Ishikawa (cell line): Measurements from ENCODE around the gene KLF9.

Source experiments
- CEBPB ChIP-seq: IDR thresholded peaks from 2 replicates; pipeline ENCODE4 v1.6.1; 2012
- CREB1 ChIP-seq: IDR thresholded peaks from 2 replicates; pipeline ENCODE4 v1.6.1; 2012; ENCODE audit warnings: low read depth
- EGR1 ChIP-seq: IDR thresholded peaks from 2 replicates; pipeline ENCODE4 v1.6.1; 2012
- EP300 ChIP-seq: IDR thresholded peaks from 2 replicates; pipeline ENCODE4 v1.6.1; 2012; ENCODE audit warnings: borderline replicate concordance
- FOXM1 ChIP-seq: IDR thresholded peaks from 2 replicates; pipeline ENCODE4 v1.6.1; 2012; ENCODE audit warnings: low read depth, borderline replicate concordance
- NFIC ChIP-seq: IDR thresholded peaks from 2 replicates; pipeline ENCODE4 v1.6.1; 2012
- RAD21 ChIP-seq: IDR thresholded peaks from 2 replicates; pipeline ENCODE4 v1.6.1; 2012; ENCODE audit warnings: low read depth
- TAF1 ChIP-seq: IDR thresholded peaks from 2 replicates; pipeline ENCODE4 v1.6.1; 2012; ENCODE audit warnings: low read depth, mild to moderate bottlenecking
- TCF12 ChIP-seq: IDR thresholded peaks from 2 replicates; pipeline ENCODE4 v1.6.1; 2012; ENCODE audit warnings: low read depth
- TEAD4 ChIP-seq: IDR thresholded peaks from 2 replicates; pipeline ENCODE4 v1.6.1; 2012
- YY1 ChIP-seq: IDR thresholded peaks from 2 replicates; pipeline ENCODE4 v1.6.1; 2012; ENCODE audit warnings: low read depth
- ZBTB7A ChIP-seq: IDR thresholded peaks from 2 replicates; pipeline ENCODE4 v1.6.1; 2012; ENCODE audit warnings: low read depth
- TF ChIP-seq, protein P1 (sequence below): IDR thresholded peaks from 2 replicates; pipeline ENCODE4 v1.6.1; 2012
- TF ChIP-seq, protein P2 (sequence below): IDR thresholded peaks from 2 replicates; pipeline ENCODE4 v1.6.1; 2012; ENCODE audit warnings: low read depth, mild to moderate bottlenecking
- TF ChIP-seq, protein P3 (sequence below): IDR thresholded peaks from 2 replicates; pipeline ENCODE4 v1.6.1; 2012

KLF9 gene

DNA sequence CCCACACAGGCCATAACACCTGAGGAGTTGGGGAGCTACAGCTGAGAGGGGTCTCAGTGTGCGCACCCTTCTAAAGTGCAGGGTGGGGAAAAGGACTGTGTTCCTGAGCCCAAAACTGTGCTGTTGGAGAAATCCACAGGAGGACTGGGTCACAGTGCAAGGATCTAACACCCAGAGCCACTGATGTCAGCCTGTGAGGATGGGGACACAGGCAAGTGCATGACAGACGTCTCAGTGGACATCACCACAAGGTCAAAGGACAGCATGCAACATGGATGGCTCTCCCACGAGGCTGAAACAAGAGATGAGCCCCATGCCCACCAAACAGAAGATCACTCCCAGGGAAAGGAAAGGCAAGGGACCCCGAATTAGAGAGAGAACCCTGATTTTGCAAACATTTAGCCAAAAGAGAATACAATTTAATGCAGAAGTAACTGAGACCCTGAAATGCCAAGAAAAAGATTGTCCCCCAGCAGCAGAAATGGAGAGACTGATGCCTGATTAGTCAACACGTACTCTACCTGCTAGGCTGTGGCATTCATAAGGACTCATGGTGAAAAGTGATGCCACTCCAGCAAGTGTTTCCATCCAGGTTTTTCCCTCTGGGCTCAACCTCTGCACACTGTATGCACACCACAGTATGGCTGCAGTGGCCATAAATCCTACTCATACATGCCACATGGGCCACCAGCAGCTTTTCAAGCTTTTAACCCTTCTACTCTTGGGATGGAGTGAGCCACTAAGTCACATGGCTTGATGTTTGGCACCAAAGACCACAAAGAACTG, 14.2 kb downstream of the KLF9 start:
- no peak for TF ChIP-seq RAD21
- no peak for TF ChIP-seq TEAD4
- TF ChIP-seq TCF12, result no peak
- TF ChIP-seq NFIC, result no peak
- no peak for TF ChIP-seq EP300
- TF ChIP-seq EGR1, result no peak
- no peak for TF ChIP-seq CREB1
- no peak for TF ChIP-seq FOXM1
- TF ChIP-seq YY1, result no peak
- TF ChIP-seq, protein P1, sequence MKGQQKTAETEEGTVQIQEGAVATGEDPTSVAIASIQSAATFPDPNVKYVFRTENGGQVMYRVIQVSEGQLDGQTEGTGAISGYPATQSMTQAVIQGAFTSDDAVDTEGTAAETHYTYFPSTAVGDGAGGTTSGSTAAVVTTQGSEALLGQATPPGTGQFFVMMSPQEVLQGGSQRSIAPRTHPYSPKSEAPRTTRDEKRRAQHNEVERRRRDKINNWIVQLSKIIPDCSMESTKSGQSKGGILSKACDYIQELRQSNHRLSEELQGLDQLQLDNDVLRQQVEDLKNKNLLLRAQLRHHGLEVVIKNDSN, result no peak
- TF ChIP-seq ZBTB7A, result no peak
- TF ChIP-seq, protein P2, sequence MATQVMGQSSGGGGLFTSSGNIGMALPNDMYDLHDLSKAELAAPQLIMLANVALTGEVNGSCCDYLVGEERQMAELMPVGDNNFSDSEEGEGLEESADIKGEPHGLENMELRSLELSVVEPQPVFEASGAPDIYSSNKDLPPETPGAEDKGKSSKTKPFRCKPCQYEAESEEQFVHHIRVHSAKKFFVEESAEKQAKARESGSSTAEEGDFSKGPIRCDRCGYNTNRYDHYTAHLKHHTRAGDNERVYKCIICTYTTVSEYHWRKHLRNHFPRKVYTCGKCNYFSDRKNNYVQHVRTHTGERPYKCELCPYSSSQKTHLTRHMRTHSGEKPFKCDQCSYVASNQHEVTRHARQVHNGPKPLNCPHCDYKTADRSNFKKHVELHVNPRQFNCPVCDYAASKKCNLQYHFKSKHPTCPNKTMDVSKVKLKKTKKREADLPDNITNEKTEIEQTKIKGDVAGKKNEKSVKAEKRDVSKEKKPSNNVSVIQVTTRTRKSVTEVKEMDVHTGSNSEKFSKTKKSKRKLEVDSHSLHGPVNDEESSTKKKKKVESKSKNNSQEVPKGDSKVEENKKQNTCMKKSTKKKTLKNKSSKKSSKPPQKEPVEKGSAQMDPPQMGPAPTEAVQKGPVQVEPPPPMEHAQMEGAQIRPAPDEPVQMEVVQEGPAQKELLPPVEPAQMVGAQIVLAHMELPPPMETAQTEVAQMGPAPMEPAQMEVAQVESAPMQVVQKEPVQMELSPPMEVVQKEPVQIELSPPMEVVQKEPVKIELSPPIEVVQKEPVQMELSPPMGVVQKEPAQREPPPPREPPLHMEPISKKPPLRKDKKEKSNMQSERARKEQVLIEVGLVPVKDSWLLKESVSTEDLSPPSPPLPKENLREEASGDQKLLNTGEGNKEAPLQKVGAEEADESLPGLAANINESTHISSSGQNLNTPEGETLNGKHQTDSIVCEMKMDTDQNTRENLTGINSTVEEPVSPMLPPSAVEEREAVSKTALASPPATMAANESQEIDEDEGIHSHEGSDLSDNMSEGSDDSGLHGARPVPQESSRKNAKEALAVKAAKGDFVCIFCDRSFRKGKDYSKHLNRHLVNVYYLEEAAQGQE, result no peak
- no peak for TF ChIP-seq CEBPB
- TF ChIP-seq TAF1, result no peak

DNA sequence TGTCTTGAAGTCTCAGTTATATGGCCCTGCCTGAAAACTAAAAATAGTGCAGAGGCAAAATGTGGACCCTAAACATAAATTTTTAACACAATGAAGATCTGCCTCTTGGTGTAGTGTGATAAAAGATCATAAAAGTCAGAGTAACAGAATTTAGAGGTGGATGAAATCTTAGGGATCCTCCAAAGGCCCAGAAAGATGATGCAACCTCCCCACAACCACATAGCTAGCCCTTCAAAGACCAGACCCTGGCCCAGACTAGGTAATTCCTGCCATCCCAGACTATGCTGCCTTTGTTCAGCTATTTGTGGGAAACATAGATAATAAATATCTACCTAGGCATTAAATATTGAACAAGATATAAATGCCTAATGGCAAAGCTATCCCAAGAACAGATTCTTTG, 15.3 kb downstream of the KLF9 start:
- no peak for TF ChIP-seq NFIC
- no peak for TF ChIP-seq TEAD4
- TF ChIP-seq, protein P1, result no peak
- TF ChIP-seq TAF1, result no peak
- TF ChIP-seq CEBPB, result no peak
- no peak for TF ChIP-seq RAD21
- no peak for TF ChIP-seq ZBTB7A
- no peak for TF ChIP-seq FOXM1
- TF ChIP-seq TCF12, result no peak
- TF ChIP-seq YY1, result no peak
- TF ChIP-seq EGR1, result no peak
- no peak for TF ChIP-seq CREB1
- TF ChIP-seq EP300, result no peak
- TF ChIP-seq, protein P2, result no peak

DNA sequence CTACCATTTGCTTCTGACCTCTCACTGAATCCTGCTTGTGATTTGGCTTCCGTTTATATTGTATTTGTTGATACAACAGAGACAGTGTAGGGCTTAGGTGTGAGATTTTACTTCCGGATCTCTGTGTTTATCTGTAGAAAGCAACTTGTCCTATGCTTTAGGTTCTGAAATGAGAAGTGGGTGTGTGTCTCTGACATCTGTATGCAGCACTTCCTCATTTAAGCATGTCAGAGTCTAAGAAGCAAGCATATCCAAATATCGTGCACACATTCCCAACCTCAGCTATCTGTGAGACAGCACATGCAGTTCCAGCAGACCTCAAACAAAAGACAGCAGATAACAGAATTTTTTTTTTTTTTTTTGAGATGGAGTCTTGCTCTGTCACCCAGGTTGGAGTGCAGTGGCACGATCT, 16.3 kb downstream of the KLF9 start:
- TF ChIP-seq RAD21, result no peak

DNA sequence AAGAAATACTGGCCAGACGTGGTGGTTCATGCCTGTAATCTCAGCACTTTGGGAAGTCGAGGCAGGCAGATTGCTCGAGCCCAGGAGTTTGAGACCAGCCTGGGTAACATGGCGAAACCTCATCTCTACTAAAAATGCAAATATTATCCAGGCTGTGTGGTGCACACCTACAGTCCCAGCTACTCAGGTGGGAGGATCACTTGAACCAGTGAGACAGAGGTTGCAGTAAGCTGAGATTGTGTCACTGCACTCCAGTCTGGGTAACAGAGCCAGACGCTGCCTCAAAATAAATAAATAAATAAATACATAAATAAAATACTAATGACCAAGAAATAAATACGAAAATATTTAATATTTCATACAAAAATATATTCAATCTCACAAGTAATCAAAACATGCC, 18.8 kb downstream of the KLF9 start:
- no peak for TF ChIP-seq NFIC
- no peak for TF ChIP-seq TCF12
- TF ChIP-seq, protein P3, sequence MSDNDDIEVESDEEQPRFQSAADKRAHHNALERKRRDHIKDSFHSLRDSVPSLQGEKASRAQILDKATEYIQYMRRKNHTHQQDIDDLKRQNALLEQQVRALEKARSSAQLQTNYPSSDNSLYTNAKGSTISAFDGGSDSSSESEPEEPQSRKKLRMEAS, result no peak
- TF ChIP-seq, protein P1, result no peak
- TF ChIP-seq, protein P2, result no peak

DNA sequence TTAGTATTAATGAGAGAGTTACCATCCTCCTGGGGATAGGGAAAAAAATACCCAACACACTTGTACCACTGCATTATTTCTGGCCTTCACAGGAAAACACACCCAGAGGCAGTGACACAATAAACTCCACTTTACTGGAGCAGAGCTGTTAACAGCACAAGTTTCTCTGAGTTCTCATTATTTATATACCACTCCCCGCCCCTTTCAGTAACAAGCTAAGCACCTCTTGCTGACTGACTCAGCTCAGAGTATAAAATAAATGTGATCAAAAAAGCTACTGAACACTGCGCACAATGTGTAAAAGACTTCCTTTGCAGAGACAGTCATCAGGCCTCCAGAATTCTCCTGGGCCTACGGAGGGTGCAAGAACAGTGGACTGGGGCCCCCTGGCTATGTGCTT, 21.6 kb downstream of the KLF9 start:
- TF ChIP-seq TCF12, result no peak
- TF ChIP-seq, protein P2, result no peak
- TF ChIP-seq NFIC, result no peak
- TF ChIP-seq FOXM1, result no peak
- TF ChIP-seq EP300, result no peak
- no peak for TF ChIP-seq CREB1
- TF ChIP-seq CEBPB, result no peak
- no peak for TF ChIP-seq EGR1
- TF ChIP-seq TAF1, result no peak
- TF ChIP-seq, protein P1, result no peak
- no peak for TF ChIP-seq TEAD4
